DMS 273 (cell line): ENCODE measurements around the gene RABGGTA.
A peak's percentile ranks its signal among the peaks of the same experiment; 100 is the strongest.

ENCODE experiments used
- DNase-seq: peaks from one replicate; lab custom pipeline; 2025; ENCODE audit not compliant: unreplicated experiment; lab: John Stamatoyannopoulos, UW

Gene RABGGTA

GRCh38 chr14:24271134-24271833, at the start of gene RABGGTA:
RABGGTA (minus strand) TSS chr14:24271597; CDS start chr14:24271115, 482 bp downstream.
- peak; percentile 98 for DNase-seq

- DNase-seq = no peak
These were observed 45.9 kb upstream of the RABGGTA start for GRCh38 chr14:24317141-24317928.

DNA sequence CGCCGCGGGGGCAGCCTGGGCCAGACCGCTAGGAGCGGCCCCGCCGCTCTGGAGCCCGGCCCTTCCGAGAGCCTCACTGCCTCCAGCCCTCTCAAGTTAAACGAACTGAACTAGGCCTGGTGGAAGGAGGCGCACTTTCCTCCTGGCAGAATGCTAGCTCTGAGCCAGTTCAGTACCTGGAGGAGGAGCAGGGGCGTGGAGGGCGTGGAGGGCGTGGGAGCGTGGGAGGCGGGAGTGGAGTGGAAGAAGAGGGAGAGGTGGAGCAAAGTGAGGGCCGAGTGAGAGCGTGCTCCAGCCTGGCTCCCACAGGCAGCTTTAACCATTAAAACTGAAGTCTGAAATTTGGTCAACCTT, 45.2 kb upstream of the RABGGTA start:
- DNase-seq = no peak

- DNase-seq = no peak
These were observed 44.6 kb upstream of the RABGGTA start for GRCh38 chr14:24315807-24316596.

GRCh38 chr14:24315243-24315806, 43.9 kb upstream of the RABGGTA start:
- no peak for DNase-seq

- no peak for DNase-seq
These were observed 43.2 kb upstream of the RABGGTA start for GRCh38 chr14:24314377-24315193.

DNA sequence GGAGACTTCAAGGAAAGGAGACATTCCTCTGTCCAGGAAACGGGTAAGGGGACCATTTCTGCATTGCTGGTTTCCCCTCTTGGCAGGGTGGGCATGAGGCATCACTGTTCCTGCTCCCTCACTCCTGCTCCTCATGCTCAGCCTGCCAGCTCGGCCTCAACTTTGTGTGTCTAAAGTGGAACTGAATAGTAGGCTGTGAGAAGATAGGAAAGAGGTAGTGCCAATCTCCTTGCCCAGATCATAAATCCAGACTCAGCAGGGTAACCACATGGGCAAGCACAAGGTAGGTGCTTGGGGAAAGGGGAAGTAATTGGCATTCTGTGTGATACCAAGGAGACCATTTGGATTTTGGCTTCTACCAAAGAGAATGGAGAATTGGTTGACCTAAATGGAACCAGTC, 42.5 kb upstream of the RABGGTA start:
- no peak for DNase-seq

GRCh38 chr14:24312736-24313507, 41.5 kb upstream of the RABGGTA start:
- no peak for DNase-seq

GRCh38 chr14:24311837-24312615, 40.6 kb upstream of the RABGGTA start:
- no peak for DNase-seq

DNA sequence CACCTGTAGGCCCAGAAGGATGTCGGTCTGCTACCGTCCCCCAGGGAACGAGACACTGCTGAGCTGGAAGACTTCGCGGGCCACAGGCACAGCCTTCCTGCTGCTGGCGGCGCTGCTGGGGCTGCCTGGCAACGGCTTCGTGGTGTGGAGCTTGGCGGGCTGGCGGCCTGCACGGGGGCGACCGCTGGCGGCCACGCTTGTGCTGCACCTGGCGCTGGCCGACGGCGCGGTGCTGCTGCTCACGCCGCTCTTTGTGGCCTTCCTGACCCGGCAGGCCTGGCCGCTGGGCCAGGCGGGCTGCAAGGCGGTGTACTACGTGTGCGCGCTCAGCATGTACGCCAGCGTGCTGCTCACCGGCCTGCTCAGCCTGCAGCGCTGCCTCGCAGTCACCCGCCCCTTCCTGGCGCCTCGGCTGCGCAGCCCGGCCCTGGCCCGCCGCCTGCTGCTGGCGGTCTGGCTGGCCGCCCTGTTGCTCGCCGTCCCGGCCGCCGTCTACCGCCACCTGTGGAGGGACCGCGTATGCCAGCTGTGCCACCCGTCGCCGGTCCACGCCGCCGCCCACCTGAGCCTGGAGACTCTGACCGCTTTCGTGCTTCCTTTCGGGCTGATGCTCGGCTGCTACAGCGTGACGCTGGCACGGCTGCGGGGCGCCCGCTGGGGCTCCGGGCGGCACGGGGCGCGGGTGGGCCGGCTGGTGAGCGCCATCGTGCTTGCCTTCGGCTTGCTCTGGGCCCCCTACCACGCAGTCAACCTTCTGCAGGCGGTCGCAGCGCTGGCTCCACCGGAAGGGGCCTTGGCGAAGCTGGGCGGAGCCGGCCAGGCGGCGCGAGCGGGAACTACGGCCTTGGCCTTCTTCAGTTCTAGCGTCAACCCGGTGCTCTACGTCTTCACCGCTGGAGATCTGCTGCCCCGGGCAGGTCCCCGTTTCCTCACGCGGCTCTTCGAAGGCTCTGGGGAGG, 39.5 kb upstream of the RABGGTA start, which contains the start of gene LTB4R:
Gene LTB4R (plus strand): TSS at position 857 of the 959 bp plus-strand sequence. CDS start 4,150 bp downstream, outside the sequence.
- DNase-seq = peak; percentile 87

- no peak for DNase-seq
These were observed 38.9 kb upstream of the RABGGTA start for GRCh38 chr14:24310265-24310645.

GRCh38 chr14:24309538-24310264, 38.3 kb upstream of the RABGGTA start, which contains the start of gene LTB4R2:
LTB4R2 (plus strand) TSS chr14:24310140; CDS start chr14:24310665, 525 bp downstream.
- peak; percentile 47 for DNase-seq

DNA sequence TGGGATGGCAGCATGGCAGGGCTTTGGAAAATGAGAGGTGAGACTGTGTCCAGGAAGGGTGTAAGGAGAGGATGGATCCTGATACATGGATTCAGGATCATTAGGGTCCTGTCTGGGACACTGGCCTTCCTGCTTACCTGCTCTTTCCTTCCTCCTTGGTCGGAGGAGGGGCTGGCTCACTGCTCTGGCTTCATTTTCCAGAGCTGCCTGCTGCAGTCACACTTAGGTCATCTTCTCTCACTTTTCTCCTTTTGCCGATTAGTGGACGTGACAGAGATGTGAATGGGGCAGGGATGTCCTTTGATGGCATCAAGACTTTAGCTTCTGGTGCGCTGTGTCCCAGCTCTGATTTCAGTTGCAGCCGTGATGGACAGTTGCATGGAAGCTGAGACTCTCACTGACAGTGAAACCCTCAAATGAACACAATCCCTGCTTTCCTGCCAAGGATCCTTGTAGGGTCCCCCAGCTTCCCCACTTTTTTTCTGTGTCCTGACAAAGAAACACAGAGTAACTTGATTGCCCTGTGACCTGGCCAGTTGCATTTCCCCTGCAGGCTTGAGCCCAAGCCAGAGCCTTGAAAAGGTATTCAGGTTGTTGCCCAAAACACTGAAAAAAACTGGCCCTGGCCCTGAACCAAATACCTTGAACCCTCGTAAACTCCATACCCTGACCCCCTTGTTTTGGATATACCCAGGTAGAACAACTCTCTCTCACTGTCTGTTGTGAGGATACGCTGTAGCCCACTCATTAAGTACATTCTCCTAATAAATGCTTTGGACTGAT, 37.1 kb upstream of the RABGGTA start:
- no peak for DNase-seq

- peak; percentile 75 for DNase-seq
These were observed 36.4 kb upstream of the RABGGTA start, which contains the start of gene CIDEB for GRCh38 chr14:24307575-24308341. CIDEB (minus strand) TSS chr14:24307977; CDS start chr14:24307858, 119 bp downstream.

- no peak for DNase-seq
These were observed 35.8 kb upstream of the RABGGTA start for GRCh38 chr14:24307156-24307574.
